Raji (cell line): ENCODE data around the gene DUSP21.
A peak's percentile ranks its signal among the peaks of the same experiment; 100 is the strongest.

Experiments
- POLR2A ChIP-seq: IDR thresholded peaks from 2 replicates; pipeline ENCODE4 v1.6.1; 2011; ENCODE audit warnings: low read depth, low read length, control low read depth; ENCODE audit not compliant: insufficient read depth

Gene DUSP21

GRCh38 chrX:44873415-44874276, 29.8 kb downstream of the DUSP21 start:
- TF ChIP-seq POLR2A: 0 out of 2 replicates have a peak, but pooled peaks have one; percentile 12

GRCh38 chrX:44874420-44875184, 30.8 kb downstream of the DUSP21 start:
- no peak for TF ChIP-seq POLR2A

GRCh38 chrX:44875185-44875489, 31.3 kb downstream of the DUSP21 start:
- TF ChIP-seq POLR2A: no peak

GRCh38 chrX:44876086-44876485, 32.3 kb downstream of the DUSP21 start:
- no peak for TF ChIP-seq POLR2A

- no peak for TF ChIP-seq POLR2A
Measured at GRCh38 chrX:44876767-44877166, 32.9 kb downstream of the DUSP21 start.

- no peak for TF ChIP-seq POLR2A
Measured at GRCh38 chrX:44878780-44879179, 35.0 kb downstream of the DUSP21 start.

- no peak for TF ChIP-seq POLR2A
Measured at GRCh38 chrX:44881549-44881948, 37.7 kb downstream of the DUSP21 start.

GRCh38 chrX:44882635-44883034, 38.8 kb downstream of the DUSP21 start:
- no peak for TF ChIP-seq POLR2A

- TF ChIP-seq POLR2A: no peak
Measured at GRCh38 chrX:44884944-44885343, 41.1 kb downstream of the DUSP21 start.

- TF ChIP-seq POLR2A: no peak
Measured at GRCh38 chrX:44889824-44890223, 46.0 kb downstream of the DUSP21 start.

GRCh38 chrX:44890247-44890646, 46.4 kb downstream of the DUSP21 start:
- no peak for TF ChIP-seq POLR2A

GRCh38 chrX:44891642-44892041, 47.8 kb downstream of the DUSP21 start:
- TF ChIP-seq POLR2A: no peak
